AG04450 (cell line): ENCODE measurements around the gene KLHL20. TPM values are rescaled to one million over a fixed set of nuclear protein-coding genes. Genes with fewer than 3 reads are reported as not detected.

Source experiments
- CTCF ChIA-PET: fragments of 300-600, 350-600 bp; formaldehyde crosslinking; extraction: SDS; loops from one replicate; lab custom pipeline; 2022; ENCODE audit warnings: antibody characterized with exemption, inconsistent platforms; lab: Charles Lee
- POLR2A ChIA-PET: fragments of 350-600 bp; formaldehyde crosslinking; extraction: SDS; loops from one replicate; lab custom pipeline; 2021; ENCODE audit warnings: antibody characterized with exemption, inconsistent platforms; lab: Yijun Ruan, JAX
- DNase-seq: peaks from one replicate; pipeline ENCODE4 v3.0.0-alpha.2; 2011; ENCODE audit warnings: low read depth, low spot score
- H3K27ac ChIP-seq: one replicate; pipeline ENCODE4 v1.5.1; 2012; ENCODE audit warnings: low read depth, low read length, control low read depth
- H3K27me3 ChIP-seq: one replicate; pipeline ENCODE4 v1.6.0; 2012; ENCODE audit warnings: low read length; ENCODE audit not compliant: control insufficient read depth, insufficient read depth
- H3K4me3 ChIP-seq: 2 replicates; pipeline ENCODE4 v1.5.1; 2011; ENCODE audit warnings: mild to moderate bottlenecking, low read depth, low read length, control low read depth
- H3K9me3 ChIP-seq: 2 replicates; pipeline ENCODE4 v1.5.1; 2012; ENCODE audit warnings: low read length; ENCODE audit not compliant: control insufficient read depth, insufficient read depth
- CTCF ChIP-seq: IDR thresholded peaks from 2 replicates; pipeline ENCODE4 v1.5.1; 2011; ENCODE audit warnings: low read depth, low read length, control low read depth, inconsistent platforms
- polyA plus RNA-seq: library from polyadenylated mRNA; depleted of rRNA; stranded (reverse); fragments of >200 nt; gene quantifications from 2 replicates; pipeline ENCODE4 v1.2.3, GENCODE V29; 2011

The KLHL20 gene
- polyA plus RNA-seq, 1 experiment: 19.7 TPM

GRCh38 chr1:173702736-173703135 is 12.0 kb upstream of the KLHL20 start:
- DNase-seq: no peak
- H3K4me3 ChIP-seq: no peak overlapping the region
- CTCF ChIA-PET: no interaction called here
- H3K27me3 ChIP-seq: peaks cover 3% of the 10 kb centered on the region
- TF ChIP-seq CTCF: no peak
- no peaks in the 10 kb centered on the region for H3K9me3 ChIP-seq
- H3K27ac ChIP-seq: no peak overlapping the region
- POLR2A ChIA-PET: no interaction called here

- Histone ChIP-seq H3K9me3 (no peaks in the 10 kb centered on the region), H3K27me3 (peaks cover 8% of the 10 kb centered on the region), H3K27ac (no peak overlapping the region), H3K4me3 (no peak overlapping the region)
- POLR2A ChIA-PET: no interaction called here
- no peak for DNase-seq
- CTCF ChIA-PET: no interaction called here
- TF ChIP-seq CTCF: no peak
Measured at GRCh38 chr1:173705117-173705516, 9.7 kb upstream of the KLHL20 start.

- Histone ChIP-seq H3K4me3 (no peak overlapping the region), H3K27me3 (peaks cover 11% of the 10 kb centered on the region), H3K27ac (no peak overlapping the region), H3K9me3 (no peaks in the 10 kb centered on the region)
- no peak for DNase-seq
- CTCF ChIA-PET: no interaction called here
- no peak for TF ChIP-seq CTCF
- POLR2A ChIA-PET: no interaction called here
Measured at GRCh38 chr1:173708787-173709186, 6.0 kb upstream of the KLHL20 start.

GRCh38 chr1:173714441-173714758 is 381 bp upstream of the KLHL20 start:
- Histone ChIP-seq H3K27me3 (peaks cover 4% of the 10 kb centered on the region), H3K27ac (peak overlapping the region; percentile 83), H3K9me3 (no peaks in the 10 kb centered on the region), H3K4me3 (peak overlapping the region; percentile 90)
- ChIA-PET POLR2A (interaction anchor here (0.5 to 1.9 kb wide), 7 partner anchors 8 to 261 kb away, joined by 3 to 7 read pairs (median 4); partner anchors contain the start of genes CENPL and DARS2), CTCF (interaction anchor here (0.6 kb wide), 1 partner anchor 357 kb away, joined by 6 read pairs; no protein-coding TSS in a partner anchor)
- TF ChIP-seq CTCF: no peak
- DNase-seq: no peak

GRCh38 chr1:173715538-173715844 is 710 bp downstream of the KLHL20 start:
- H3K4me3 ChIP-seq: peak overlapping the region; percentile 90
- ChIA-PET CTCF (interaction anchor here (0.9 to 1.2 kb wide), 2 partner anchors 37 to 286 kb away, joined by 3 to 4 read pairs; no protein-coding TSS in a partner anchor), POLR2A (interaction anchor here (0.6 to 1.9 kb wide), 5 partner anchors 33 to 1973 kb away, joined by 3 to 8 read pairs (median 6); partner anchors contain the start of genes CENPL and DARS2)
- TF ChIP-seq CTCF: no peak
- H3K27me3 ChIP-seq: no peaks in the 10 kb centered on the region
- no peak for DNase-seq
- H3K27ac ChIP-seq: peak overlapping the region; percentile 83
- no peaks in the 10 kb centered on the region for H3K9me3 ChIP-seq
